H1 (cell line): ENCODE data around the gene ENTPD6. TPM values are rescaled to one million over a fixed set of nuclear protein-coding genes. Genes with fewer than 3 reads are reported as not detected.

Experiments
- CTCF ChIA-PET: fragments of 300-600 bp; sonication (Branson Sonifier 250); formaldehyde crosslinking; loops from one replicate; lab custom pipeline; 2021; ENCODE audit not compliant: partially characterized antibody; lab: Charles Lee
- POLR2A ChIA-PET: fragments of 300-600 bp; sonication (Branson Sonifier 250); formaldehyde crosslinking; loops from one replicate; lab custom pipeline; 2021; ENCODE audit warnings: inconsistent platforms; ENCODE audit not compliant: partially characterized antibody; lab: Charles Lee
- DNase-seq, 2 experiments: peaks; one replicate each; pipeline versions ENCODE4 v3.0.0 to v3.0.0-alpha.2; 2010 to 2022; ENCODE audit warnings: low spot score in 2 of 2, low read depth in 1 of 2, mixed read lengths in 1 of 2
- FAIRE-seq: peaks from 2 replicates; lab custom pipeline; 2011; peaks lifted over from hg19 to GRCh38; lab: Jason Lieb, UNC
- H2AFZ ChIP-seq: 2 replicates; pipeline ENCODE4 v1.8.1; 2012; ENCODE audit warnings: low read length, inconsistent platforms
- H2AK5ac ChIP-seq: 2 replicates; pipeline ENCODE4 v1.6.1; 2013; ENCODE audit warnings: low read depth, low read length
- H2BK120ac ChIP-seq: replicated peaks from 2 replicates; pipeline ENCODE3; 2013; ENCODE audit warnings: low read depth, low read length, inconsistent platforms
- H2BK12ac ChIP-seq: 2 replicates; pipeline ENCODE4 v1.6.1; 2013; ENCODE audit warnings: low read depth, low read length
- H2BK15ac ChIP-seq: 2 replicates; pipeline ENCODE4 v1.6.1; 2013; ENCODE audit warnings: low read length
- H2BK20ac ChIP-seq: 2 replicates; pipeline ENCODE4 v1.6.1; 2013; ENCODE audit warnings: low read length
- H2BK5ac ChIP-seq: 2 replicates; pipeline ENCODE4 v1.6.1; 2013; ENCODE audit warnings: low read depth, low read length
- H3K14ac ChIP-seq: 2 replicates; pipeline ENCODE4 v1.6.1; 2013; ENCODE audit warnings: inconsistent platforms; ENCODE audit not compliant: insufficient read length
- H3K18ac ChIP-seq: 2 replicates; pipeline ENCODE4 v1.6.1; 2013; ENCODE audit warnings: low read length; ENCODE audit errors: extremely low read depth
- H3K23ac ChIP-seq: 2 replicates; pipeline ENCODE4 v1.6.1; 2013; ENCODE audit warnings: inconsistent platforms; ENCODE audit not compliant: insufficient read length
- H3K23me2 ChIP-seq: 2 replicates; pipeline ENCODE4 v1.6.1; 2013; ENCODE audit warnings: low read depth, low read length
- H3K27ac ChIP-seq: 2 replicates; pipeline ENCODE4 v1.6.1; 2011; ENCODE audit warnings: low read depth, low read length, inconsistent platforms
- H3K27me3 ChIP-seq, 4 experiments: replicated peaks in 1 of 4; 1 replicate in 1 of 4; 2 replicates in 3 of 4; pipeline versions ENCODE4 v1.6.1 to v1.8.1; 2011 to 2013; ENCODE audit warnings: low read length in 3 of 4, mild to moderate bottlenecking in 3 of 4, inconsistent platforms in 2 of 4, mixed read lengths in 2 of 4, moderate library complexity in 1 of 4; ENCODE audit not compliant: control insufficient read depth in 3 of 4, insufficient read depth in 3 of 4; ENCODE audit errors: extremely low read depth in 1 of 4
- H3K36me3 ChIP-seq, 4 experiments: 2 replicates each; pipeline versions ENCODE4 v1.6.1 to v1.8.1; 2011 to 2013; ENCODE audit warnings: mild to moderate bottlenecking in 4 of 4, low read length in 3 of 4, moderate library complexity in 2 of 4, control low read depth in 1 of 4, inconsistent platforms in 1 of 4; ENCODE audit not compliant: insufficient read depth in 4 of 4, control insufficient read depth in 2 of 4
- H3K4ac ChIP-seq: replicated peaks from 2 replicates; pipeline ENCODE3; 2013; ENCODE audit warnings: low read length, low read depth, mixed read lengths, inconsistent platforms; ENCODE audit not compliant: insufficient read length
- H3K4me1 ChIP-seq, 4 experiments: replicated peaks in 1 of 4; 1 replicate in 1 of 4; 2 replicates in 3 of 4; pipeline versions ENCODE4 v1.6.1 to v1.8.1; 2011 to 2013; ENCODE audit warnings: low read length in 3 of 4, inconsistent platforms in 2 of 4, mixed read lengths in 1 of 4; ENCODE audit not compliant: insufficient read depth in 4 of 4, control insufficient read depth in 3 of 4
- H3K4me2 ChIP-seq, 2 experiments: 2 replicates each; pipeline versions ENCODE4 v1.6.1 to v1.8.1; 2011 to 2013; ENCODE audit warnings: low read depth in 2 of 2, low read length in 2 of 2, control low read depth in 1 of 2, inconsistent platforms in 1 of 2, mild to moderate bottlenecking in 1 of 2; ENCODE audit not compliant: insufficient read depth in 1 of 2
- H3K4me3 ChIP-seq, 4 experiments: fragments of 200-600, 300-600 bp in 1 of 4; sonication (generic), shearing (Covaris generic), sonication (Bioruptor Twin) in 1 of 4; 2 replicates each; pipeline versions ENCODE4 v1.5.1 to v1.8.1; 2011 to 2016; ENCODE audit warnings: low read length in 4 of 4, low read depth in 3 of 4, control low read depth in 2 of 4, inconsistent platforms in 2 of 4, mild to moderate bottlenecking in 2 of 4, mixed read lengths in 1 of 4, moderate library complexity in 1 of 4; ENCODE audit not compliant: insufficient read depth in 2 of 4; ENCODE audit errors: extremely low read depth in 1 of 4
- H3K56ac ChIP-seq: replicated peaks from 2 replicates; pipeline ENCODE3; 2013; ENCODE audit warnings: low read depth, mild to moderate bottlenecking, mixed read lengths, low read length, inconsistent platforms; ENCODE audit not compliant: insufficient read length
- H3K79me1 ChIP-seq: 2 replicates; pipeline ENCODE4 v1.6.1; 2013; ENCODE audit warnings: low read depth, low read length, control low read depth
- H3K79me2 ChIP-seq, 2 experiments: 2 replicates each; pipeline versions ENCODE4 v1.6.1 to v1.8.1; 2012 to 2013; ENCODE audit warnings: low read length in 2 of 2, mild to moderate bottlenecking in 2 of 2, inconsistent platforms in 1 of 2; ENCODE audit not compliant: insufficient read depth in 2 of 2, control insufficient read depth in 1 of 2
- H3K9ac ChIP-seq, 4 experiments: replicated peaks in 1 of 4; 1 replicate in 1 of 4; 2 replicates in 3 of 4; pipeline versions ENCODE4 v1.6.1 to v1.8.1; 2011 to 2013; ENCODE audit warnings: low read depth in 3 of 4, low read length in 3 of 4, control low read depth in 2 of 4, mild to moderate bottlenecking in 2 of 4, moderate library complexity in 2 of 4, inconsistent platforms in 1 of 4; ENCODE audit errors: extremely low read depth in 1 of 4
- H3K9me3 ChIP-seq, 2 experiments: 2 replicates each; pipeline versions ENCODE4 v1.6.1 to v1.8.1; 2012 to 2013; ENCODE audit warnings: mild to moderate bottlenecking in 2 of 2, moderate library complexity in 2 of 2, control low read depth in 1 of 2, inconsistent platforms in 1 of 2, low read depth in 1 of 2, low read length in 1 of 2, mixed read lengths in 1 of 2; ENCODE audit not compliant: insufficient read depth in 2 of 2
- H4K20me1 ChIP-seq, 2 experiments: replicated peaks in 1 of 2; 2 replicates each; pipeline versions ENCODE3 to v1.8.1; 2011 to 2013; ENCODE audit warnings: inconsistent platforms in 2 of 2, low read length in 2 of 2, mild to moderate bottlenecking in 1 of 2; ENCODE audit not compliant: insufficient read depth in 2 of 2, control insufficient read depth in 1 of 2
- H4K5ac ChIP-seq: 2 replicates; pipeline ENCODE4 v1.6.1; 2013; ENCODE audit warnings: low read length, low read depth, mixed read lengths, inconsistent platforms; ENCODE audit not compliant: insufficient read length
- H4K8ac ChIP-seq: 2 replicates; pipeline ENCODE4 v1.8.0; 2013; ENCODE audit warnings: mild to moderate bottlenecking, moderate library complexity, low read length, inconsistent platforms; ENCODE audit not compliant: insufficient read depth; ENCODE audit errors: extremely low read depth
- H4K91ac ChIP-seq: replicated peaks from 2 replicates; pipeline ENCODE3; 2013; ENCODE audit warnings: low read length, mixed read lengths, inconsistent platforms; ENCODE audit not compliant: insufficient read length
- ASH2L ChIP-seq: fragments of 200-600, 300-600 bp; sonication (generic); IDR thresholded peaks from one replicate; pipeline ENCODE4 v1.7.1; 2017; ENCODE audit warnings: low read length
- ATF2 ChIP-seq: IDR thresholded peaks from 2 replicates; pipeline ENCODE4 v1.6.1; 2012; ENCODE audit warnings: low read length, inconsistent platforms
- BRCA1 ChIP-seq: IDR thresholded peaks from 2 replicates; pipeline ENCODE4 v1.6.1; 2012; ENCODE audit warnings: low read depth, low read length, improper control_type of control experiment
- CBX5 ChIP-seq: fragments of 300-800, 300-1000 bp; sonication (generic); IDR thresholded peaks from 2 replicates; pipeline ENCODE4 v1.7.1; 2016; ENCODE audit warnings: antibody characterized with exemption, low read length, low read depth
- CREB1 ChIP-seq: IDR thresholded peaks from 2 replicates; pipeline ENCODE4 v1.6.1; 2012; ENCODE audit warnings: inconsistent platforms
- KDM1A ChIP-seq: fragments of 200-600, 300-600 bp; sonication (generic); IDR thresholded peaks from 2 replicates; pipeline ENCODE4 v1.7.1; 2016; ENCODE audit warnings: mild to moderate bottlenecking, low read length, borderline replicate concordance
- NRF1 ChIP-seq: IDR thresholded peaks from 2 replicates; pipeline ENCODE4 v1.6.1; 2011; ENCODE audit warnings: mild to moderate bottlenecking, low read depth, low read length, improper control_type of control experiment
- WGBS, 2 experiments: shearing (Covaris generic) in 1 of 2; methylation state at CpG; one replicate each; pipeline versions ENCODE4 v1.1.6 to v1.1.7; 2013 to 2015; ENCODE audit warnings: low lambda C conversion rate in 2 of 2, mixed read lengths in 2 of 2, inconsistent platforms in 1 of 2, low coverage in 1 of 2, missing lambda C conversion rate in 1 of 2; ENCODE audit not compliant: insufficient replicate concordance in 2 of 2, insufficient coverage in 1 of 2, insufficient read length in 1 of 2; ENCODE audit errors: extremely low coverage in 1 of 2, missing lambda C conversion rate in 1 of 2; 5-methylcytosine and 5-hydroxymethylcytosine counted together
- polyA plus RNA-seq, 7 experiments: library from polyadenylated mRNA; depleted of rRNA in 3 of 7; stranded (reverse) in 5 of 7; unstranded in 2 of 7; fragments of >200 nt in 5 of 7; fragments of 200-250 nt in 2 of 7; gene quantifications; 1 replicate in 5 of 7; 2 replicates in 1 of 7; 4 replicates in 1 of 7; pipeline versions ENCODE4 v1.2.1 to v1.2.3, GENCODE V29; 2011 to 2013; ENCODE audit warnings: missing spikeins in 2 of 7, mixed read lengths in 2 of 7
- total RNA-seq: library from RNA; stranded (reverse); fragmentation: NEBNext Ultra II Directional; extraction: Animal tissue kit (Norgen Biotek cat#: 25700); gene quantifications from 2 replicates; pipeline ENCODE4 v1.2.1, GENCODE V29; 2021

ENTPD6 gene
- total and polyA plus RNA-seq, 2 of the 8 experiments (the other 6 are each of a cell fraction or from before 2014, with no cell fraction given): 47.8 to 57.3 TPM

- no peak overlapping the region for H3K14ac ChIP-seq
- no peak overlapping the region for H2BK120ac ChIP-seq
- no peak overlapping the region for H2BK20ac ChIP-seq
- 0 out of 2 replicates have a peak, but pooled peaks cover 2% of the 10 kb centered on the region for H3K23me2 ChIP-seq
- H2BK5ac ChIP-seq: no peak overlapping the region
- no peak overlapping the region for H3K4me3 ChIP-seq
- H4K20me1 ChIP-seq: peaks cover 0 to 4% of the 10 kb centered on the region in 2 experiments
- H4K91ac ChIP-seq: no peak overlapping the region
- H3K4ac ChIP-seq: no peak overlapping the region
- no peak overlapping the region for H4K8ac ChIP-seq
- H3K79me1 ChIP-seq: peaks cover 11% of the 10 kb centered on the region
- H2BK12ac ChIP-seq: no peak overlapping the region
- CTCF ChIA-PET: interaction anchor here (0.6 to 2.0 kb wide), 3 partner anchors 12 to 218 kb away, joined by 3 to 6 read pairs (median 3); no protein-coding TSS in a partner anchor
- no peak overlapping the region for H3K23ac ChIP-seq
- H3K27me3 ChIP-seq: no peaks in the 10 kb centered on the region
- H2BK15ac ChIP-seq: no peak overlapping the region
- H2AFZ ChIP-seq: no peak overlapping the region
- WGBS, 2 experiments: 92% methylated on average over 9 of the region's 9 CpGs; no CpG with 5 or more reads in 1 of the 2 experiments
- no peak for TF ChIP-seq BRCA1
- no peak for TF ChIP-seq CREB1
- no peak for TF ChIP-seq CBX5
- TF ChIP-seq NRF1: no peak
- TF ChIP-seq KDM1A: no peak
- no peak for TF ChIP-seq ASH2L
- no peak for TF ChIP-seq ATF2
- H3K36me3 ChIP-seq: no peaks in the 10 kb centered on the region; a peak in 1 of 8 replicates
- H3K56ac ChIP-seq: no peak overlapping the region
- peaks cover 7 to 13% (median 11%) of the 10 kb centered on the region in 4 experiments for H3K4me1 ChIP-seq
- FAIRE-seq: no peak
- H3K9me3 ChIP-seq: no peaks in the 10 kb centered on the region
- H4K5ac ChIP-seq: no peak overlapping the region
- no peak overlapping the region for H3K27ac ChIP-seq
- no peak for DNase-seq
- H3K4me2 ChIP-seq: no peak overlapping the region
- no peak overlapping the region for H3K18ac ChIP-seq
- POLR2A ChIA-PET: interaction anchor here (0.9 kb wide), 1 partner anchor 87 kb away, joined by 3 read pairs; no protein-coding TSS in a partner anchor
- peaks cover 0 to 4% of the 10 kb centered on the region in 2 experiments; a peak in 2 of 4 replicates for H3K79me2 ChIP-seq
- no peak overlapping the region for H3K9ac ChIP-seq
- H2AK5ac ChIP-seq: no peak overlapping the region
Measured at GRCh38 chr20:25207960-25208534, 12.5 kb downstream of the ENTPD6 start.
